NCI-H2196 (cell line): ENCODE measurements around the gene NCBP3.

ENCODE experiments used
- DNase-seq: peaks from one replicate; lab custom pipeline; 2025; ENCODE audit not compliant: unreplicated experiment; lab: John Stamatoyannopoulos, UW

Gene NCBP3

DNA sequence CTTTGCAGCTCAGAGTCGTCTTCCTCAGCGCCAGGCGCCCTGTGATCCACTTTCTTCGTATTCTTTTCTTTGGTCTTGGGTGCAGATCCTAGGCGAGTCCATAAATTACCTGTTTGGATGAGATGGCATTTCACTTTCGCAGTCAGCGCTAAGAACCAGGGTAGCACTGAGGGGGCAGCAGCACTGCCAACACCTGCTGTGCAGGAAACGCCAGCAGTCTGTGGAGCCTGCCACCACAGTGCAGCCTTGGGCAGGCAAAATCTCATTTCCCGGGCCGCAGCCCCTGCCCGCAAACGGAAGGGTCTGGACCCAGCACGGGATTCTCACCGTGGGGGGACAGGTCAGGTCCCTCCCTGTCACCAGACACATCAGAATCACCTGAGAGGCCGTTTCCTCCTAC is 32.9 kb downstream of the NCBP3 start:
- DNase-seq, result no peak

- DNase-seq, result no peak
Measured at GRCh38 chr17:3812771-3813170, 33.3 kb downstream of the NCBP3 start.

DNA sequence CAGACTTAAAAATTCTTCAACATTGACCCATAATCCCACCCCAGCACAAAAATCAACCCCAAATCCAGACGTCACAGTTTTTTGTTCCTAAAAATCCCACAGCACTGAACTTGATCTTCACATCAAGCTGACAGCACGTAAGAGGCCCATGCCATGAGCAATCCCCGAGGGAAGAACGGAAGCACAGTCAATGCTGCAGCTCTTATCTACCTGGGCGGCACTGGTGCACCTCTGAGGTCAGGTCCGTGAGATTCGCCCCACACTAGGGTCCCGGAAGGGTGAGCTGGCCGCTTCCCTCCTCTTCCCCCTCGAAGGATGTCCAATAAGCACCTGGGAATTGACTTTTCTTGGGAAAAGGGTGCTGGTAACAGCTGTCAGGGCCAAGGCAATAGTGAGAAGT is 33.8 kb downstream of the NCBP3 start:
- no peak for DNase-seq

DNA sequence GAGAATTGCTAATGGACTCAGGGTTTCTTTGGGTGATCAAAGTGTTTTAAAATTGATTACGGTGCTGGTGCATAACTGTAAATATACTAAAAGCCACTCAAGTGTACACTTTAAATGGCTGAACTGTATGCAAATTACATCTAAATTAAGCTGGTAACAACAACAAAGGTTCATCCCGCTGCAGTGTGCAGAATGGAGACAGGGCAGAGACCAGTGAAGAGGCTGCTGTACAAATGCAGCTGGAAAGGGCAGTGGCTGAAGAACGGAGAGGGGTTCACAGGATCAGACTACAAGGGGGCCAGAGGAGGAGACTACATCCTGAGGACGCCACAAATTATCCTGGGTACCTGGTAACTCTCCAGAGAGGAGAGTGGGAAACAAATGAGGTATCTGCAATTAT is 36.0 kb downstream of the NCBP3 start:
- DNase-seq, result no peak

DNA sequence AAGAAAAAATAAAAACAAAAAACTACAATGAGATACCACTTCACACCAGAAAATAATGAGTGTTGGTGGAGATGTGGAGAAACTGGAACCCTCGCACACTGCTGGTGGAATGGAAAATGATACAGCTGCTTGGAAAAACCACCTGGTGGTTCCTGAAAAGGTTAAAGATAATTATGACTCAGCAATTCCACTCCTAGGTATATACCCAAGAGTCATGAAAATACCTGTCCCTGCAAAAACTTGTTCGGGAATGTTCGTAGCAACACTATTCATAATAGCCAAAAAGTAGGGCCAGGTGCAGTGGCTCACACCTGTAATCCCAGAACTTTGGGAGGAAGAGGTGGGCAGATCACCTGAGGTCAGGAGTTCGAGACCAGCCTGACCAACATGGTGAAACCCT is 36.9 kb downstream of the NCBP3 start:
- DNase-seq, result no peak

DNA sequence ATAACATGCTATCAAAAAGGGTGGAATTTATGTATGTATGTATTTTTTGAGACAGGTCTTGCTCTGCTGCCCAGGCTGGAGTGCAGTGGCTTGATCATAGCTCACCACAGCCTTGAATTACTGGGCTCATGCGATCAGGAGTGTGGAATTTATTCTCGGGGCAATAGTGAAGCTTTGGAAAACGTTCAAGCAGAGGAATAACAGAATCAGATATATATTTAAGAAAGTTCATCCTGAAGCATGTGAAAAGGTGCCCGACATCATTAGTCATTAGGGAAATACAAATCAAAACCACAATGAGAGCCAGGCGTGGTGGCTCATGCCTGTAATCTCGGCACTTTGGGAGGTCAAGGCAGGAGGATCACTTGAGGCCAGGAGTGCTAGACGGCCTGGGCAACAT is 37.3 kb downstream of the NCBP3 start:
- no peak for DNase-seq

GRCh38 chr17:3805581-3805980 is 40.5 kb downstream of the NCBP3 start:
- DNase-seq, result no peak

- no peak for DNase-seq
Measured at GRCh38 chr17:3804503-3804931, 41.5 kb downstream of the NCBP3 start.

GRCh38 chr17:3803308-3803640 is 42.8 kb downstream of the NCBP3 start:
- no peak for DNase-seq

DNA sequence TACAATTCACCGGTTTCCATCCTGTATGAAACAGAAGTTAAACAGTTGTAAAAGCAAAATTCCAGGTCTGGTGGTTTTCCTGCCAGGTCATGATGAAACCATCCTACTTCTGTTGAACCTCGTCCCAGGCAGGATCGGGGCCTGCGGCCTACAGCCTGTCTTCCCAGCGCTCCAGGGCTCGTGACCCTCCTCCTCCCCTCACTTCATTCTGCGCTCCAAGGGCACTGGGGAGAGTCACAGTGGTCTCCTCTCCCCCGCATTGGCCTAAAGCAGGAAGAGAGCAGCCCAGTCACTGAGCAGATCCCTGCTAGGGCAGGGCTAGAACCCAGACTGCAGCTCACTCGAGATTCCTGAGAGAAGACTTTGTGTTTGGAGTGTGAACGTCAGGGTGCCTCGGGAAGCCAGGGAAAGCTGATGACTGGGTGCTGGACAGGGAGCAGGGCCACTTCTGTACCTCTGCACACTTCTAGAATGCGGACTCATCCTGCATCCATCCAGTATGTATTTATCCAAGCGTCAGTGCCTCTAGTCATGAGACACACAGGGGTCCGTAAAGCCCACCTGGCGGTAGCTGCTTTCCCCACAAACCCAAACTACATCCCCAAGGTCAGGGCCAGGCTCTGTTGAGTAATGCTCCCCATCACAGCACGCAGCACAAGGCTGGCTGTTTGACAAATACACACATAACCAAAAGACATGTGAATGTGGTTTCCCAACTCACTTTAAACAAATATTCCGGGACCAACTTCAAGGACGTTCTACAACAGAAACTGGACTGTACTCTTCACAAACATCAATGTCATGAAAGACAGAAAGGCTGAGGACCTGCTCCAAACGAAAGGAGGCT is 43.4 kb downstream of the NCBP3 start:
- DNase-seq, result no peak

- DNase-seq, result no peak
Measured at GRCh38 chr17:3801792-3802191, 44.3 kb downstream of the NCBP3 start.

DNA sequence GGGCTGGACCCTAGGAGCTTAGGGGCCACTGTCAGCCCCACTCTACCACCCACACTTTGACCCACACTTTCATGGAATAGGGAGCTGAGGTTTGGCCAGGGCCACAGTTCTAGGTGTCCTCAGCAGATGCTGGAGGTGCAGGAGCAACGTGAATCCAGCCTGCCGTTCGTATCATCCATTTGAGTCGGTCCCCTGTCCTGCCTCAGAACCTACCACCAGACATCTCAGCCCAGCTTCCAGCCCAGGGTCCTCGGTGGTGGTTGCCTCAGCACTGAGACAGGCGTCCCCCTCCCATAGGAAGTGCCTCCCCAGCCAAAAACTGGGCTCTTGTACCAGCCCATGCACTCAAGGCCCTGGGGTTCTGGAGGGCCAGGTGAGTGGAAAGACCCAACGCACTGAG is 44.7 kb downstream of the NCBP3 start:
- no peak for DNase-seq

GRCh38 chr17:3800362-3801271 is 45.4 kb downstream of the NCBP3 start, which contains the start of gene ITGAE:
Gene ITGAE (minus strand): TSS chr17:3801188. CDS start chr17:3801144, 44 bp downstream.
- DNase-seq, result no peak

GRCh38 chr17:3799181-3799945 is 46.7 kb downstream of the NCBP3 start:
- DNase-seq, result no peak

- DNase-seq, result no peak
Measured at GRCh38 chr17:3798273-3799180, 47.5 kb downstream of the NCBP3 start.

GRCh38 chr17:3796822-3797170 is 49.2 kb downstream of the NCBP3 start:
- no peak for DNase-seq

DNA sequence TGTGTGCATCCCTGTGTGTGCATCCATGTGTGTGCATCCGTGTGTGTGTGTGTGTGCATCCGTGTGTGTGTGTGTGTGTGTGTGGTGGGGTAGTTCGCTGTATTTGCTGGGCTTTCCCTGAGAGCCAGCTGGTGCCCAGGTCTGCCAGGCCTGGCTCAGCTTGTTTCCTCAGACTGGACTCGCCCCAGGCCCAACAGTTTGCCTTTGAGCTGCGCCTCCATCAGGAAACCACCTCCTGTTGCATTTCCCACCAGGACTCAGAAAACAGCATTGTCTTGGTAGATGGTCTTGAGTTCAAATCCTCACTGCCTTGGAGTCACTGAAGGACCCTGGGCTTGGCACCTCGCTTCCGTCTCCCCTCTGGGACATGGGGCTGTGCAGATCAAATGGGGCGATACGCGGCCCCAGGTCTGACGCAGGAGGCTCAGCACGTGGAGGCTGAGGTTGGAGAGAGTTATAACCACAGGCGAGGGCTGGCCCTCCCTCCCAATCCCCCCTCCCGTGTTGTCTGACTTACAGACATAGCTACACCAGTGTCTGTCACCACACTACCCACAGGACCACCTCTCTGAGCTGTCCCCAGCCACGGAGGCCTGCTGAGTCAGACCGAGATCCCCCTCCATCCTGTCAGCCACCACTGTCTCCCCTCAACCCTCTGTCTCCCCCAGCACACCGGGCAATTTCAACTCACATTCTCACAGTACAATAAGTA is 49.8 kb downstream of the NCBP3 start:
- no peak for DNase-seq

DNA sequence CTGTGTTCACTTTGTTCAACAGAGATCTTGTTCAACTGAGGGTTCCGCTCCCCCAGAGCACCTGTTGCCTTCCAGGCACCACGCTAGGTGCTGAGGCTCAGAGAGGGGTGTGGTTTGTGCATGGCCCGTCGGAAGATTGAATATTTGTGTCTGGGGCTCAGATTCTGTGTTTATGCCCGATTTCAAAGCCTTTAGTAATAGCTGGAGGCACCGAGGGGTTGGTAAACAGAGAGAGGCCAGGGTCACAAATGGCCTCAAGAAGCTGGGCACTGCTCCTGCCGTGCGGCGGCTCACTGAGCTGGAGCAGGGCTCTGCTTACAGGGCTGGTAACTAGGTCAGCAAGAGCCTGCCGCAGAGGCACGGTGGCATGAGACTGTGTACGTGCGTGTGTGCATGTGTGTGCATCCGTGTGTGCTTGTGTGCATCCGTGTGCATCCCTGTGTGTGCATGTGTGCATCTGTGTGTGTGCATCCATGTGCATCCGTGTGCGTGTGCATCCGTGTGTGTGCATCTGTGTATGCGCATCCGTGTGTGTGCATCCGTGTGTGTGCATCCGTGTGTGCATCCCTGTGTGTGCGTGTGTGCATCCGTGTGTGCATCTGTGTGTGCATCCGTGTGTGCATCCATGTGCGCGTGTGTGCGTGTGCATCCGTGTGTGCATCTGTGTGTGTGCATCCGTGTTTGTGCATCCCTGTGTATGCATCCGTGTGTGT is 50.5 kb downstream of the NCBP3 start:
- no peak for DNase-seq
